HG03159 (cell line): ENCODE results near the gene FRY.

Source experiments
- ATAC-seq: cut with Tn5 transposase; IDR thresholded peaks from one replicate; pipeline ENCODE4 v1.9.1; 2021; ENCODE audit warnings: mild to moderate bottlenecking, moderate library complexity; ENCODE audit not compliant: unreplicated experiment

The FRY gene

DNA sequence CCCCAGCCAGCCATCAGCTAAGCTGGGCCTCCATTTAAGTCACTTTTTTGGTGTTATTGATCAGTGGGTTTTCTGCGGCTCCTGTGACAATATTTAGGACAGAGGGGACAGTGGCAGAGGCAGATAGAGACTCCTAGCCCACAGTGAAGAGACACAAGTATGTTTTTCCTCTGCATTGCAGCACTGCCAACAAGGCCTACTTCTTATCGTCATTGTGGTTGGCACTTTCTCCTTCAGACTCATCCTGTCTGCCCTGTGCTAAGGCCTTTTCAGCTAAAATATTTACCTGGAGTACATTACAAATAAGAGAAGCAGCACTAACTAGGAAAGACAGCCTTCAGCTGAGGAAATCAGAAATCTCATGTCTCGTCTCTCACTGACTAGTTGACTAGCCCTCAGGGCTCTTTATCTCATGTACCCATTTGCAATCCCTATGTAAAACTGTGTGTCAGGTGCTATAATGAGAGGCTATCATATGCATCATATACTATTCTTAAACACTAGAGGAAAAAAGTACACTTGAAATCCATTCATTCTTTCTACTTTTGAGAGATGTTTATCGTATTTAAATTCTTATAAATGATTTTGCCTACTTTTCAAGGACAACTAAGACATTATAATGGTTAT lies 221.4 kb downstream of the FRY start:
- no peak for ATAC-seq

DNA sequence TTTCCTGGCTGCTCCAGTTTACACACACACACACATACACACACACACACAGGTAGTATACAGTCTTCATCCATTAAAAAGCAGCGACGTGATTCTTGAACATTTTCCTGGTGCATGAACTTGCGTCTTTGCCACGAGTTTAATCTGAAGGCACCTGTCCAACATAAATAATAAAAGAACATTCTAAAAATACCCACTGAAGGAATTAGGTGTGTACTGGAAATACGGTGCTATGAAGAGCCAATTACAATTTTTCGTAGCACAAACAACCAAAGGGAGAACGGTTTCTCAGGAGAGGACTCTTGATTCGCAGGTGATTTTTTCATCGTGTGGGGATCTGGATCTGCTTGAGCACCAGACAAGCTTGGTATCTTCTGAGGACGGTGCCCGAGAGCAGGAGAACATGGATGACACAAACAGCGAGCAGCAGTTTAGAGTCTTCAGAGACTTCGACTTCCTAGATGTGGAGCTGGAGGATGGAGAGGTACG lies 222.4 kb downstream of the FRY start:
- ATAC-seq: no peak

DNA sequence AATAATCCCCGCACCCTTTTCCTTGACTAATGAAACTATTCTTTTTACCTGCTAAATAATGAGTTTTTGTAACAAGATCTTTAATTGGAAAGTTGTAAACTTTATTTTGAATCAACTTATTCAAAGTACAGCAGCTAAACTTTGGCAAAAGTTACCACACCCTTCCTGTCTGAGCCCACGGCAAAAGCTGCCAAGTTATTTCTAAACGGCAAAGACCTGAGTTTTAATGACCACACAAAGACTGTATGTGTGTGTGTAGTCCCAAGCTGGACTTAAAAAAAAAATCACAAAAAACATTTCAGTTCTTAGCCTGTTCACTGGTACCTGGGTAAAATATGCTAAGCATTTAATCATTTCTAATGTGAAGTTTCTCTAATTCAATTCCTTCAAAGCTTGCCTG lies 222.8 kb downstream of the FRY start:
- no peak for ATAC-seq

DNA sequence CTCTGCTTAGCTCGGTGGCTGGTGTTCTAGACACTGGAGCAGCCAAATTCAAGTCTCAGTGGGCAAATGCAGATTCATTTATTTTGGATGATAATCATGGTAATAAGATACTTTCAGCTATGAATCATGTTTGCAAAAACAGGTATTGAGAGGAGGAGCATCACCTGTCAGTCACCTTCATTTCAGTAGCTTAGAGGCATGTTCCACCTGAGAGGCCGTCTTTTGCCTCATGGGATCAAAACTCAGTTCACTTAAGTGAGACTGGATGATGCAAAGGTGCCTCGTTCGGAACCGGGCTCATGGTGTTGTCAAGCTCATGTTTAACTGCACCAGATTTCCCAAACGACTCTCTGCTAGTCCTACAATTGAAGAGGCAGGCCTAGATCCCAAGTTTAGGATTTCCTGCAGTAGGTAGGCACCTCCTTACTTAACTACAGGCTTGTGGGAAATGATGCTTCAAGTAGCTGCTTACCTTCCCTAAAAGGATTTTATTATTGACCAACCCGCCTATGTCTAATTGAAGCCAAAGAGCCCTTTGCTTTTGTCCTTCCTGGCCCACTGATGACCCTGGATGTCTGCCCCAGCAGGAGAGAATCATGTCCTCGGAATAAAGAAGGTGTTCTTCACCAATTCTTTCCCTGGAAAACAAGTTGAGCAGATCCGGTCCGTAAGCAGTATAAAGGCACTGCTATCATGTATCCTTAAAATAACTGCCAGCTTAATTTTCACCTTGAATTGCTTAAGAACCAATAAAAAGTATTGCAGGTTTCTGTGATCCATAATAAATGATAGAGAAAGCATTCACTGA lies 223.5 kb downstream of the FRY start:
- no peak for ATAC-seq

DNA sequence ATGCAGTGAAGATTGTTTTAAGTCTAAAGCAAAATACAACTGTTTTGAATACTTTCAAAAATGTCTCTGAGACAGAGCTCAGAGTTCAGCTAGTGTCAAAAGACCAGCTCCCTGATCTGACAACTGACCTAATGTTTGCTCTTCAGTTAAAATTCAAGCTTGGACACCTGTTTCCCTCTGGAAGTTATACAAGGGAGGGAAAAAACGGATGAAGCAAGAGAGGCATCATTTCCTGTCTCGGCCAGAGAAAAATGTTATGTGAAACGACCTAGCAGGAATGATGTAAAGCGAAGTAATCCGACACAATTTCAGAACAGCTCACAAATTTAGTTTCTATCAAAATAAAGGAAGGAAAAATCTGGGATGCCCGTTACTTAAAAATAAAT lies 224.1 kb downstream of the FRY start:
- ATAC-seq: no peak

DNA sequence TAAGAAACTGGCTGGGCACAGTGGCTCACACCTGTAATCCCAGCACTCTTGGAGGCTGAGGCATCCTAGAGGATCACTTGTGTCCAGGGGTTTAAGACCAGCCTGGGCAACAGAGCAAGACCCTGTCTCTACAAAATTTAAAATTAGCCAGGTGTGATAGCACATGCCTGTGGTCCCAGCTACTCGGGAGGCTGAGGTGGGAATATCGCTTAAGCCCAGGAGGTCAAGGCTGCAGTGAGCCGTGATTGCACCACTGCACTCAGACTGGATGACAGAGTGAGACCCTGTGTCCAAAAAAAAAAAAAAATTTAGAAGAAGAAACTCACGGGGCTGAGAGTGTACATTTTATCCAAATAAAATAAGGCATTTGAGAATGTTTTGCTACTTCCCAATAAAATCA lies 224.7 kb downstream of the FRY start:
- no peak for ATAC-seq

DNA sequence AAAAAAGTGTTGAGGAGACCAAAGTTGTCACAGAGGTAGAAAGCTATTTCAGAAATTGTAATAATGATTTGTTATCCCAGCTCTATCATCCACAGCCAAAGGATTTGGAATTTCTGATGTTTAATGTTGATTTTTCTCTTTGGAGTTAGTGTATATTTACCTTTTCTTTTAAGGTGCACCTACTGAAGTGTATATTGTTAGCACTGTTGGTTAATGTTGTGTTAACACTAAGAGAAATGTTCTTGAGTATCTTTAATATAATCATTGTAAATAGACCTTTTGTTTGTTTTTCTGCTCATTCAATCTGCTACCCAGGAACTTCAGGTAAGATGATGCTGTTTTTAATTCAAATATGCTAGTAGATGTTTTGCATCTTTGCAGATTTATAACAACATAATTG lies 226.1 kb downstream of the FRY start:
- no peak for ATAC-seq

DNA sequence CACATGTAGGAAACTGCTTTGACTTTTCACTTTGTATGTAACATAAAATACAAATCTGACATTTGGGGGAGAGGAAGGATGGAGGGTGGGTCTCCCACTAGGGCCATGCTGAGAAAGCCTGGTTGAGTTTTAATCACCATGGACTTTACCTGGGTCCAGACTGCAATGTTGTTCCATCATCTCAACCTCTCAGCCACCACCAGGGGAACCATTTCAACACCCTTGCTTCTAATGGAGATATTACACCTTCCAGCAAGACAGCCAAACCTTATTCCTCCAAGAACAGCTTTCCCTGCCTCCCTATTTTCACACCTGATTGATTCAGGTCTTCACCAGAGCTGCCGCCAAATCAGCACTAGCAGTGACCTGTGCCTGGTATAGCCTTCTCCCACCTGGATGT lies 227.5 kb downstream of the FRY start:
- no peak for ATAC-seq

DNA sequence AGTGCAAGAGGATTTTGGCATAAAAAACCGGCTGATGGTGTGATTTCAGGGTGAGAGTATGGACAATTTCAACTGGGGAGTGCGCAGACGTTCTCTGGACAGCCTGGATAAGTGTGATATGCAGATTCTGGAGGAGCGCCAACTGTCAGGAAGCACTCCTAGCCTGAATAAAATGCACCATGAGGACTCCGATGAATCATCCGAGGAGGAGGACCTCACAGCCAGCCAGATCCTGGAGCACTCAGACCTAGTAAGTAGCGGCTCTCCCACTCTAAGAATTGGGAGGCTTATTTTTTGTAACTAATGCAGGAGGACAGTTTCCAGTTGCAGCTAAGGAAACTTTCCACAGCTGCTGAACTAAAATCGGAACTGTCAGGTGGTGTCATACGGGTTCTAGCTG lies 230.0 kb downstream of the FRY start:
- ATAC-seq: no peak

DNA sequence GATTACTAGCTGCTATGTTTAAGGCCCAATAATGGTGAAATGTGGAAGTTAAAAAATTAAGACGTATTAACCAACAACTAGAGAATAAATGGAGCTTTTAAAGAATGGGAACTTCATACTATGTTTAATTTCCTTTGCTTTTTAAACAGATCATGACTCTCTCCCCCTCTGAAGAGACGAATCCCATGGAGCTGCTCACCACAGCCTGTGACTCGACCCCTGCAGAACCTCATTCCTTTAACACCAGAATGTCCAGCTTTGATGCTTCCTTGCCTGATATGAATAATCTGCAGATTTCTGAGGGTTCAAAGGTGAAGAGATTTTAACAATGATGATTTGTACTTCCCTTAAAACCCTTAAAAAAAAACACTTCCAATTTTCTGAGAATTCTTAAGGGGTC lies 230.6 kb downstream of the FRY start:
- ATAC-seq: no peak

DNA sequence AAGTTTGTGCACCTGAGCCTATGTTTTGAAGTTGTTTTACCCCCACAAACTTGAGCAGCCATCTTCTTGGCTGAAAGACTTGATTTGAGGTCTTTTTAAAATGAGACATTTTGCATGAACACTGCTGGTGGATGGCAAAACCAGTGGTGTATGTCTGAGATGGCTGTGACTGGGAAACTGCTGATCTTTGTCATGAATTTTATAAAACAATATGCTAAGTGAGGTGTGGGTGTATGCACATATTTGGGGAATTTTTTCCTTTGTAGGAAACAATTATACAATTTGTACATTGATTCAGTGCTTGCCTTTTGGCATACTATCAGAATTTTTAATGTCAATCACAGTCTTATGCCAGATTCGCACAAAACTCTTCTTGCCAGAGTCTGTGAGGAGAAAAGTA lies 231.0 kb downstream of the FRY start:
- ATAC-seq: no peak

DNA sequence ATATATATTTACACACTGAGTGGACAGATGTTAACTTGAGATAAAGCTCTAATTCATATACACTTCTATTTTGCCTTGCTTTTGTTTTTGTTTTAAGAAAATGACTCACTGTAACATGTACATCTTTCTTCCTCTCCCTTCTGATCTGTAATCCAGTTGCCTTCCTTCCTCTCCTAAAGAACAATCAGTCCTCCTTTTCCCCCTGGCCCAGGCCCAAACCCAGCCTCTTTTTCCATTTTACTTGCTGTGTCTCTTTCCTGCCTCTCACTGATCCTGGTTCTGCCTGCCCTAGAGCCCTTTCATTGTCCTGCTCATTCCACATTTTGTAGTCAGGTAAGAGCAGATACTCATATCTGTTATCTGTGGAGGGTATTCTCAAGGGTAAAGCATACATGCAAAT lies 232.8 kb downstream of the FRY start:
- ATAC-seq: no peak

DNA sequence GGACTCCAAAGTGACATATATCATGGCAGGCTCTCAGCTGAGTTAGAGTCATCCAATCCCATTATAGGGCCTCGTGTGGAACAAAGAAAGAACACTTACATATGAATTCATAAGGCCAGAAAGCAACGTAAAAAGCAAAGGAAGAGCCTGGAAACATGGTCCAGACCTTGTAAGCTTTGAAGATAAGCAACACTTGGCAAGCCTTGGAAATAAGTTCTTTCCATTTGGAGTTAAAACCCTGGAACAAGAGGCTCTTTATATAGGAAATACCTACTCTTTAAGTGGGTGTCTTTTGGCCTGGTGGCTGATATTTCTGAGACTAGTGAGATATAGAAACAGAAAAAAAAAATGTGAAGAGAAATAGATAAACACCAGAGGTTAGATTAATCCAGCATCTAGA lies 234.2 kb downstream of the FRY start:
- no peak for ATAC-seq

DNA sequence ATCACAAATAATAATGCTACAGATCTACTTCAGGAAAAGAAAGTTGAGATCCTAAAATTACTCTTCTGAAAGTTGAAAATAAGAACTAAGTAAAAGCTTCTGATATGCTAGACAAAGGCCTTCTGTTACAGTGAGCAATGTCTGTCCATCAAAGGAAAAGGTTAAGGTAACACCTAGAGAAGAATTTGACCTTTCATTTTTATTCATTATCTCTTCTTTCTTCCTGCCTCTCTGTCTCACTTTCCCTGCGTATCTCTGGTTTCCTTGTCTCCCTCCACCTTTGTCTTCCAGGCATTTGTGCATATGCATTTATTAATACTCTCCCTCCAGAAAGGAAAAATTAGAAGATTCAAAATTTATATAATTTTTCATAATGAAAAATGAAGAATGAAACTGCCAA lies 234.6 kb downstream of the FRY start:
- ATAC-seq: no peak

DNA sequence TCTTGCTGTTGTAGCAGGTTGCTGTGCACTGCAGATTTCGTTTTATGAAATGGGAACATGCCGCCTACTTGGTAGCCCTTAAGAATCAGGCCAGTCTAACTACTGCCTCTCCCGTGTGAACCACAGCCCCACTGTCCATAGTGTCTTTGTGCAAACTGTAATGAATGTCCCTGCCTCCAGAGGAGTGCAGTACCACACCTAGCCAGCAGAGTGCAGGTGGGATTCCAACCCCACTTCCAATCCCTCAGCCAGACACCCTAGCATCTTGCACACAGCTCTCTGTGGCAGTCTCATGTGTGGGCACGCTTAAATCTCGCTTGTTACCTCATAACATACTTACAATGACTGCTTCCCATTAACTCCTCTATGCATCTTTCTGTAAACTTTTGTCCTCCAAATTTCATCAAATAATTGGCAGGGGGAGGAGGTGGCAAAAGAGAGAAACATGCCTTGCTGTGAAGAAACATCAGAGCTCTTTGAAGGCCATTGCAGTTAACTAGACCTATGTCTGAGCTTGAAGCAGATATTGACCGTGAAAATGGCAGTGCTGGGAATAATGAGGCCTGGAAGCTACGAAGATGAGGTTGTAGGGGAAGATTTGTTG lies 236.4 kb downstream of the FRY start:
- peak; percentile 86 for ATAC-seq

DNA sequence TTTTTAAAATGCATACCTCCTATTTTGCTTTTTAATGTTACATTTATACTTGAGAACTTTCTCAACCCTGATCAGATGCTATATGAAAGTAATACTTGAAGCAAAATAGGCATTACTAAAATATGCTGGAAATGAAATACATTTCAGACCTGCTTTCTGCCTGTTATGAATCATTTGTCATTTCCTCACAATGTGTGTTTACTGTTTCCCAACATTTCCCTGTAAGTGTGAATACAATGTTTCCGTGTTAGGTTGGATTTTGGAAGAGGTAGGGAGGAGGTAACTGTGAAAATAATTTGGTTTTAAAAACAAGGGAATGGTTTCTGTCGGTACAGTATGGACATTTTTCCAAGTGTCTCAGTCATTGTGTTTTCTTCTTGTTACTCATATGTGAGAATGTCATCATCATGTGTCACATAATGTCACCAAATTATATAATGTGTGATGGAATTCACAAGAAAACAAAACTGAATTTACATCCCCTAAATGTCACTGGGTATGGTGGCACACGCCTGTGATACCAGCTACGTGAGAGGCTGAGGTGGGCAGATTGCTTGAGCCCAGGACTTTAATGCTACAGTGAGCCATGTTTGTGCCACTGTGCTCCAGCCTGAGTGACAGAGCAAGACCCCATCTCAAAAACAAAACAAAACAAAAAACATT lies 240.6 kb downstream of the FRY start:
- ATAC-seq: no peak

DNA sequence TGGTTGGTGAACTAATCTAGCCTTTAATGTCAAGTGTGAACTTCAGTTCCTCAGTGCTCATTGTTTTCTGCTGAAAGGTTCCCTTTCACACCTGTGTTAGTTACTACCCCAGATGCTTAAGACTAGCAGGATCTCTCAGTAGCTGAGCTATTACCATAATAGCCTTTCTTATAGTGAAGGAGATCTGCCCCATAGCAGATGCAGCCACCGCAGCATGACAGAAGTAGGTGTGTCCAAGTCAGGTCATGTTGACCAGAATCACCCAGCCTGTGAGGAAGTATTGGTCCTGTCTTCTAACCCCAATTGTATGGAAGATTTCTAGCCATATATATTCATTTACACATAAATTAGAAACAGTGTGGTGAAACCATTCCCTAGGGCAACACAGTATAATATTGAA lies 246.3 kb downstream of the FRY start:
- no peak for ATAC-seq

DNA sequence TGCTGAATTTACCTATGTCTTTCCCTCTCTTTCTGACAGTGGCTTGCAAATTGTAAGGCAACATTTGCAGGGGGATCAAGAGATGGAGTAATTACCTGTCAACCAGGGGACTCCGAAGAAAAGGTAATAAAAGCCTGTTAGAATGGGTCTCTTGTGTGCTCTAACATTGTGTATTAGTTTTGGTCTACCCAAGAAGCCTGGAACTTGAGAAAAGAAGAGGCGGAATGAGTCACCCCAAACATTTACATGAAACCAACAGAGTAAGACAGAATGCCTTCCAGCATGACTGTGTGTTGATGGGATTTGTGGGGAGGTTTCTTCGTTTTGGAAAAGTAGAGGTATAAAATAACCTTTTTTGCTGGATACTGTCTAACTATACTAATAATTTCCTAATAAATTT lies 246.9 kb downstream of the FRY start:
- ATAC-seq: no peak

DNA sequence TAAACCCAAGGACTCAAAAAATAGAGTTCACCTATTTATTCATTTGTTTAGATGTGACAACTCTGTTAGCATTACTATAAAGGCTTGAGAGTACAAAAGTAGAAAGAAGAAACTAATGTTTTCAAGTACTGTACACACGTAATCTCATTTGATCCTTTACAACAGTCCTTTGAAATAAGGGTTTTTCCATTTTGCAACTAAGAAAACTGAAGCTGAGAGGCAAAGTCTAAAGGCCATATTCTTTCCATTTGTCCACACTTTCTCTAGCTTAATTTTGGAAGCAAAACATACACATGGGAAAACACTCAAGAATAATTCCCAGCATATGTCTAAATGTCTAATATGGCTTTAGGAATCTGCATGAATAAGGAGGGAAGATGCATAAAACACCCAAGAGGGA lies 249.5 kb downstream of the FRY start:
- ATAC-seq: no peak

DNA sequence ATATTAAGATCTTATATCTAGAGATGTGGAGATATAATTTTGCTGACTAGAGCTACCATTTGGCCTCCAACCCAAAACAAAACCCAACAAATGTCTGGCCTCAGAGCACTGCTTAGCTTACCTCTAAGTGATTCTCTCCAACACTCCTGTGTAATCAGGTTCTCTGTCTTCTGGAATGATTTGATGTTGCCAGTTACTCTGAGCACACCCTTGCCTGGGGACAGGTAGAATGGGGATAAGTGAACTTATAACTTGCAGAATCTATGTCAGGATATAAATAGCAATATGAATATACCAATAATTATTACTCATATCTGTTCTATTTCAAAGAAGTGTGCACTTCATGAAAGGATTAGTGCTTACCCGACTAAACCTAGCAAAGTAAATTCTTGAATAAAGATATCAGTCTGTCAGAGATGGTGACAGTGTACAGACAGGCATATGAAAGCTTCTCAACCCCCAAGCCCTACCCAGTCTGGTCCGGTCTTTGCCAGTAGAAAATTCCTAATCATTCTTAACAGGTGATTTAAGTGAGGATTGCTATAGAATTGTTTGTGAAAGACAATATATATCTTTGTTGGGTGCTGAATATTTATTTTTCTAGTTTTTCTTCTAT lies 250.6 kb downstream of the FRY start:
- ATAC-seq: no peak

DNA sequence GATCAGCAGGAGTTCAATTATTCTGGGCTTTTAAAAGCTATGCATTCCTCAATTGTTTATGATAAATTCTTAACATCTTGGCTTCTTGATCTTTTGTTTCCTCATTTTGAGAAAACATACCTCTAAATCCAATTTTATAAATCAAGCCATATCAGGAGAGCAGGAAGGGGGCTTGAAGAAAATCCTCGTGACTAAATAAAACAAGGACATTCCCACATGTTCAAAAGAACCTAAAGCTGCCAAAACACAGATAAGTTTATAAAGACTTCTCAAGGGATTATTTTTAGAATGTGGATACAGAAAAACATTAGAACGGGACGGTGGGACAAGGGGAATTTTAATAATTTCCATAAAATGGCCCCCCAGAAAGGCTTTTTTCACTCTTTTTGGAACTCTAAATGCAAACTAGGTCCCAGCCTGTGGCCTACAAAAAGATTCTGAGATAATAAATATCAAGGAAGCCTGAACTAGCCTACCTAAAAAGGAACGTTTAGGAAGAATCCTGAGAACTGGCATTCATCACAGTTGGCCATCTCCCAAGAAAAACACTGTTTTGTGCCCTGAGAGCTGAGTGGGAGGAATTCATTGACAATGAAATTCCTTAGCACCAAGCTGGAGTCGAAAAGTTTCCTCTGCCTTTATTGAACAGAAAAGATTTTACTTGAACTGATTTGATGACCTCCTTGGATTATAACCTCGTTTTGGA lies 253.5 kb downstream of the FRY start:
- no peak for ATAC-seq
